K562 (cell line): ENCODE measurements around the gene ZKSCAN4. TPM values are rescaled to one million over a fixed set of nuclear protein-coding genes. Genes with fewer than 3 reads are reported as not detected.
A peak's percentile ranks its signal among the peaks of the same experiment; 100 is the strongest.

Source experiments
- BCL6 ChIP-seq: fragments of 250-450 bp; sonication (Bioruptor Pico); IDR thresholded peaks from 2 replicates; pipeline ENCODE4 v1.4.0; 2020
- CCNT2 ChIP-seq: IDR thresholded peaks from 2 replicates; pipeline ENCODE4 v1.6.1; 2011; ENCODE audit warnings: borderline replicate concordance, low read depth, mild to moderate bottlenecking, moderate library complexity, mixed read lengths, low read length; ENCODE audit not compliant: insufficient read length; ENCODE audit errors: extremely low read depth
- DEAF1 ChIP-seq: fragments of 450-650 bp; formaldehyde crosslinking; IDR thresholded peaks from 2 replicates; pipeline ENCODE4 v1.4.0; 2020; ENCODE audit warnings: mild to moderate bottlenecking, moderate library complexity
- LARP7 ChIP-seq: fragments of 450-650 bp; IDR thresholded peaks from 2 replicates; pipeline ENCODE4 v1.6.1; 2016
- TRIM28 ChIP-seq: fragments of 450-650 bp; IDR thresholded peaks from 2 replicates; pipeline ENCODE4 v1.6.1; 2017
- UBTF ChIP-seq, 2 experiments: IDR thresholded peaks; 2 replicates each; pipeline ENCODE4 v1.6.1; 2012; ENCODE audit warnings: improper control_type of control experiment in 2 of 2, low read depth in 2 of 2, low read length in 2 of 2, borderline replicate concordance in 1 of 2
- ZNF12 ChIP-seq: sonication (generic); formaldehyde crosslinking; IDR thresholded peaks from 2 replicates; pipeline ENCODE4 v1.4.0; 2020; ENCODE audit warnings: mild to moderate bottlenecking, missing genetic modification reagents
- ZNF121 ChIP-seq: sonication (generic); formaldehyde crosslinking; conservative IDR thresholded peaks from 2 replicates; pipeline ENCODE4 v1.8.0; 2022; ENCODE audit warnings: missing genetic modification reagents
- ZNF184 ChIP-seq: sonication (generic); formaldehyde crosslinking; IDR thresholded peaks from 2 replicates; pipeline ENCODE4 v1.5.0; 2020; ENCODE audit warnings: missing genetic modification reagents
- ZNF766 ChIP-seq: fragments of 200-800 bp; sonication (Bioruptor generic); conservative IDR thresholded peaks from 2 replicates; pipeline ENCODE4 v1.6.1; 2016; ENCODE audit warnings: missing genetic modification characterization, missing compliant biosample characterization
- ZNF830 ChIP-seq: fragments of 250-450 bp; sonication (Bioruptor Pico); IDR thresholded peaks from 2 replicates; pipeline ENCODE4 v1.5.0; 2021; ENCODE audit warnings: mild to moderate bottlenecking
- polyA plus RNA-seq, 8 experiments: library from polyadenylated mRNA; depleted of rRNA in 4 of 8; stranded (reverse) in 5 of 8; unstranded in 3 of 8; fragments of >200 nt; fragmentation: Nextera tagmentation in 2 of 8; fragmentation: Illumina TruSeq in 1 of 8; extraction: Ambion mirVana in 2 of 8; extraction: Trizol in 1 of 8; gene quantifications; 2 replicates each; pipeline versions ENCODE4 v1.2.1 to v1.2.3, GENCODE V29; 2011 to 2014; ENCODE audit warnings: inconsistent platforms in 1 of 8, missing spikeins in 1 of 8
- total RNA-seq, 7 experiments: library from RNA; depleted of rRNA in 6 of 7; stranded (reverse); fragments of >200 nt in 6 of 7; fragmentation: Illumina TruSeq in 2 of 7; extraction: Trizol in 2 of 7; gene quantifications; 2 replicates each; pipeline versions ENCODE4 v1.2.1 to v1.2.3, GENCODE V29; 2011 to 2021; ENCODE audit warnings: low replicate concordance in 1 of 7
- TF ChIP-seq, protein P1 (sequence below): sonication (generic); IDR thresholded peaks from 2 replicates; pipeline ENCODE4 v1.6.1; 2016
- TF ChIP-seq, protein P2 (sequence below): fragments of 450-650 bp; formaldehyde crosslinking; IDR thresholded peaks from 2 replicates; pipeline ENCODE4 v1.4.0; 2020; ENCODE audit warnings: mild to moderate bottlenecking, moderate library complexity
- TF ChIP-seq, protein P3 (sequence below): fragments of 250-450 bp; sonication (Bioruptor Pico); IDR thresholded peaks from 2 replicates; pipeline ENCODE4 v1.4.0; 2020

ZKSCAN4 gene
- total and polyA plus RNA-seq, 9 of the 15 experiments (the other 6 are each of a cell fraction or from before 2014, with no cell fraction given): 1.2 to 5.3 (median 4.7) TPM

GRCh38 chr6:28266962-28267694, 15.1 kb upstream of the ZKSCAN4 start, which contains the start of gene ZSCAN26 (continued):
- peak; percentile 91 to 92 for TF ChIP-seq UBTF (IDR thresholded peaks at IDR 0.05; ENCODE audit: borderline replicate concordance in 1 of 2, low read depth in 2 of 2, low read length in 2 of 2)
- TF ChIP-seq ZNF184: no peak
- TF ChIP-seq, protein P1, sequence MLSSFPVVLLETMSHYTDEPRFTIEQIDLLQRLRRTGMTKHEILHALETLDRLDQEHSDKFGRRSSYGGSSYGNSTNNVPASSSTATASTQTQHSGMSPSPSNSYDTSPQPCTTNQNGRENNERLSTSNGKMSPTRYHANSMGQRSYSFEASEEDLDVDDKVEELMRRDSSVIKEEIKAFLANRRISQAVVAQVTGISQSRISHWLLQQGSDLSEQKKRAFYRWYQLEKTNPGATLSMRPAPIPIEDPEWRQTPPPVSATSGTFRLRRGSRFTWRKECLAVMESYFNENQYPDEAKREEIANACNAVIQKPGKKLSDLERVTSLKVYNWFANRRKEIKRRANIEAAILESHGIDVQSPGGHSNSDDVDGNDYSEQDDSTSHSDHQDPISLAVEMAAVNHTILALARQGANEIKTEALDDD: peak; percentile 54; the same call in 1 of the 2 replicates
- TF ChIP-seq ZNF830 (CRISPR knock-in tag): no peak
- TF ChIP-seq LARP7: 0 out of 2 replicates have a peak, but pooled peaks have one; percentile 56
- TF ChIP-seq ZNF12 (CRISPR knock-in tag): peak; percentile 80; the same call in 1 of the 2 replicates
- TF ChIP-seq, protein P2, sequence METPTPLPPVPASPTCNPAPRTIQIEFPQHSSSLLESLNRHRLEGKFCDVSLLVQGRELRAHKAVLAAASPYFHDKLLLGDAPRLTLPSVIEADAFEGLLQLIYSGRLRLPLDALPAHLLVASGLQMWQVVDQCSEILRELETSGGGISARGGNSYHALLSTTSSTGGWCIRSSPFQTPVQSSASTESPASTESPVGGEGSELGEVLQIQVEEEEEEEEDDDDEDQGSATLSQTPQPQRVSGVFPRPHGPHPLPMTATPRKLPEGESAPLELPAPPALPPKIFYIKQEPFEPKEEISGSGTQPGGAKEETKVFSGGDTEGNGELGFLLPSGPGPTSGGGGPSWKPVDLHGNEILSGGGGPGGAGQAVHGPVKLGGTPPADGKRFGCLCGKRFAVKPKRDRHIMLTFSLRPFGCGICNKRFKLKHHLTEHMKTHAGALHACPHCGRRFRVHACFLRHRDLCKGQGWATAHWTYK: peak; percentile 83
- TF ChIP-seq ZNF766 (CRISPR knock-in tag): no peak
- TF ChIP-seq, protein P3, sequence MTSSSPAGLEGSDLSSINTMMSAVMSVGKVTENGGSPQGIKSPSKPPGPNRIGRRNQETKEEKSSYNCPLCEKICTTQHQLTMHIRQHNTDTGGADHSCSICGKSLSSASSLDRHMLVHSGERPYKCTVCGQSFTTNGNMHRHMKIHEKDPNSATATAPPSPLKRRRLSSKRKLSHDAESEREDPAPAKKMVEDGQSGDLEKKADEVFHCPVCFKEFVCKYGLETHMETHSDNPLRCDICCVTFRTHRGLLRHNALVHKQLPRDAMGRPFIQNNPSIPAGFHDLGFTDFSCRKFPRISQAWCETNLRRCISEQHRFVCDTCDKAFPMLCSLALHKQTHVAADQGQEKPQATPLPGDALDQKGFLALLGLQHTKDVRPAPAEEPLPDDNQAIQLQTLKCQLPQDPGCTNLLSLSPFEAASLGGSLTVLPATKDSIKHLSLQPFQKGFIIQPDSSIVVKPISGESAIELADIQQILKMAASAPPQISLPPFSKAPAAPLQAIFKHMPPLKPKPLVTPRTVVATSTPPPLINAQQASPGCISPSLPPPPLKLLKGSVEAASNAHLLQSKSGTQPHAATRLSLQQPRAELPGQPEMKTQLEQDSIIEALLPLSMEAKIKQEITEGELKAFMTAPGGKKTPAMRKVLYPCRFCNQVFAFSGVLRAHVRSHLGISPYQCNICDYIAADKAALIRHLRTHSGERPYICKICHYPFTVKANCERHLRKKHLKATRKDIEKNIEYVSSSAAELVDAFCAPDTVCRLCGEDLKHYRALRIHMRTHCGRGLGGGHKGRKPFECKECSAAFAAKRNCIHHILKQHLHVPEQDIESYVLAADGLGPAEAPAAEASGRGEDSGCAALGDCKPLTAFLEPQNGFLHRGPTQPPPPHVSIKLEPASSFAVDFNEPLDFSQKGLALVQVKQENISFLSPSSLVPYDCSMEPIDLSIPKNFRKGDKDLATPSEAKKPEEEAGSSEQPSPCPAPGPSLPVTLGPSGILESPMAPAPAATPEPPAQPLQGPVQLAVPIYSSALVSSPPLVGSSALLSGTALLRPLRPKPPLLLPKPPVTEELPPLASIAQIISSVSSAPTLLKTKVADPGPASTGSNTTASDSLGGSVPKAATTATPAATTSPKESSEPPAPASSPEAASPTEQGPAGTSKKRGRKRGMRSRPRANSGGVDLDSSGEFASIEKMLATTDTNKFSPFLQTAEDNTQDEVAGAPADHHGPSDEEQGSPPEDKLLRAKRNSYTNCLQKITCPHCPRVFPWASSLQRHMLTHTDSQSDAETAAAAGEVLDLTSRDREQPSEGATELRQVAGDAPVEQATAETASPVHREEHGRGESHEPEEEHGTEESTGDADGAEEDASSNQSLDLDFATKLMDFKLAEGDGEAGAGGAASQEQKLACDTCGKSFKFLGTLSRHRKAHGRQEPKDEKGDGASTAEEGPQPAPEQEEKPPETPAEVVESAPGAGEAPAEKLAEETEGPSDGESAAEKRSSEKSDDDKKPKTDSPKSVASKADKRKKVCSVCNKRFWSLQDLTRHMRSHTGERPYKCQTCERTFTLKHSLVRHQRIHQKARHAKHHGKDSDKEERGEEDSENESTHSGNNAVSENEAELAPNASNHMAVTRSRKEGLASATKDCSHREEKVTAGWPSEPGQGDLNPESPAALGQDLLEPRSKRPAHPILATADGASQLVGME (CRISPR knock-in tag): peak; percentile 95
- 0 out of 2 replicates have a peak, but pooled peaks have one; percentile 38 for TF ChIP-seq DEAF1 (CRISPR knock-in tag)
- TF ChIP-seq CCNT2: peak; percentile 54
- TF ChIP-seq BCL6 (CRISPR knock-in tag): 0 out of 2 replicates have a peak, but pooled peaks have one; percentile 14
- no peak for TF ChIP-seq ZNF121 (CRISPR knock-in tag)
- peak; percentile 28; the same call in 1 of the 2 replicates for TF ChIP-seq TRIM28
